Endothelial cell of umbilical vein (primary cell): ENCODE measurements around the gene MELTF.

ENCODE experiments used
- FOS ChIP-seq: IDR thresholded peaks from 2 replicates; pipeline ENCODE4 v1.6.1; 2011; ENCODE audit warnings: mild to moderate bottlenecking, low read length, moderate library complexity, borderline replicate concordance; ENCODE audit not compliant: insufficient read depth
- TF ChIP-seq, protein P1 (sequence below), 2 donors: IDR thresholded peaks; 1 replicate in 1 of 2; 2 replicates in 1 of 2; pipeline ENCODE4 v1.5.1; 2011; ENCODE audit warnings: low read length in 2 of 2, mild to moderate bottlenecking in 2 of 2, moderate library complexity in 2 of 2, control low read depth in 1 of 2, inconsistent platforms in 1 of 2, low read depth in 1 of 2; ENCODE audit not compliant: insufficient read depth in 1 of 2; ENCODE audit errors: extremely low read depth in 1 of 2

DNA sequence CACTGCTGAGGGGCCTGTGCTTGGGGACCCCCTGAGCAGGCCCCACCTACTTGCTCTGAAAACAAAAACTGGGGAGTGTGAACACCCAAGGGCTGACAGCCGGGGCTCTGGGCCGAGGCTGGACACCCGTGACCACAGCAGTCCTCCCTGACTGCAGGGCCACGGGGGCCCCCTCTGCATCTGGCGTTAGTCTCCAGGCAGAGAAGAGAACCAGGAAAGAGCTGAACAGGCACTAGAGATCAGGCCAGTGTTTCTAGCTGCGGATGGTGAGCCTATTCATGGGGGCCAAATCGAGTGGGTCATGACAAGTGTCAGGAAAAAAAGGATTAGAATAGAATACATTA is 17.1 kb downstream of the MELTF start:
- TF ChIP-seq, protein P1, sequence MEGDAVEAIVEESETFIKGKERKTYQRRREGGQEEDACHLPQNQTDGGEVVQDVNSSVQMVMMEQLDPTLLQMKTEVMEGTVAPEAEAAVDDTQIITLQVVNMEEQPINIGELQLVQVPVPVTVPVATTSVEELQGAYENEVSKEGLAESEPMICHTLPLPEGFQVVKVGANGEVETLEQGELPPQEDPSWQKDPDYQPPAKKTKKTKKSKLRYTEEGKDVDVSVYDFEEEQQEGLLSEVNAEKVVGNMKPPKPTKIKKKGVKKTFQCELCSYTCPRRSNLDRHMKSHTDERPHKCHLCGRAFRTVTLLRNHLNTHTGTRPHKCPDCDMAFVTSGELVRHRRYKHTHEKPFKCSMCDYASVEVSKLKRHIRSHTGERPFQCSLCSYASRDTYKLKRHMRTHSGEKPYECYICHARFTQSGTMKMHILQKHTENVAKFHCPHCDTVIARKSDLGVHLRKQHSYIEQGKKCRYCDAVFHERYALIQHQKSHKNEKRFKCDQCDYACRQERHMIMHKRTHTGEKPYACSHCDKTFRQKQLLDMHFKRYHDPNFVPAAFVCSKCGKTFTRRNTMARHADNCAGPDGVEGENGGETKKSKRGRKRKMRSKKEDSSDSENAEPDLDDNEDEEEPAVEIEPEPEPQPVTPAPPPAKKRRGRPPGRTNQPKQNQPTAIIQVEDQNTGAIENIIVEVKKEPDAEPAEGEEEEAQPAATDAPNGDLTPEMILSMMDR (IDR thresholded peaks at IDR 0.05; ENCODE audit: extremely low read depth in 1 of 2, insufficient read depth in 1 of 2, low read depth in 1 of 2, low read length in 2 of 2): no peak
- TF ChIP-seq FOS: no peak
